Kidney epithelial cell (primary cell): Measurements from ENCODE around the gene C3AR1. TPM values are rescaled to one million over a fixed set of nuclear protein-coding genes. Genes with fewer than 3 reads are reported as not detected.
"Not testable (repeated sequence)": the region's sequence is repeated elsewhere in the genome, so short reads cannot be mapped to it uniquely, and the experiment has no call there.

Source experiments
- DNase-seq: peaks from one replicate; pipeline ENCODE4 v3.0.0-alpha.2; 2010; ENCODE audit warnings: low read depth
- H3K27me3 ChIP-seq: 2 replicates; pipeline ENCODE4 v1.6.0; 2011; ENCODE audit warnings: low read length; ENCODE audit not compliant: control insufficient read depth, insufficient read depth
- H3K36me3 ChIP-seq: 2 replicates; pipeline ENCODE4 v1.5.1; 2011; ENCODE audit warnings: low read length; ENCODE audit not compliant: control insufficient read depth, insufficient read depth
- H3K4me3 ChIP-seq: 2 replicates; pipeline ENCODE4 v1.5.1; 2011; ENCODE audit warnings: low read depth, mild to moderate bottlenecking, control low read depth, low read length
- total RNA-seq: library from RNA; depleted of rRNA; stranded (reverse); fragments of >200 nt; gene quantifications from 2 replicates; pipeline ENCODE4 v1.2.3, GENCODE V29; 2015
- TF ChIP-seq, protein P1 (sequence below): IDR thresholded peaks from 2 replicates; pipeline ENCODE4 v1.5.1; 2011; ENCODE audit warnings: mild to moderate bottlenecking, moderate library complexity, low read length, control low read depth, inconsistent platforms; ENCODE audit not compliant: insufficient read depth, poor library complexity, severe bottlenecking

Gene C3AR1
- total RNA-seq, 1 donor from 2014 or later, result 0.04 TPM

DNA sequence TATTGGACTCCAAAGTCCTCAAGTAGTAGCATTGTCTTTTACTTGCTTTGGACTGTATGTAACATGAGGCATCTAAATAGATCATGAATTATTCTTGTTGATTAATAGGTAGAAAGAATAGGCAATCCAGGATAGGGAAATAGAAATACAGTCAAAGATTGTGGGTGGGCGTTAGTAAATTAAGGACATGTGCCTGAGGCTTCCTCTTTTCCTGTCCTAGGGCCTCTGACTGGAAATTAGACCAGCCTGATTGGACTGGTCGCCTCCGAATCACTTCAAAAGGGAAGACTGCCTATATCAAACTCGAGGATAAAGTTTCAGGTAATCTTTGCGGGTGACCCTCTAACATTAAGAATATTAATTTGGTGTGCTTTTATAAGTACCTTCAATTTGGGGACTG, 23.6 kb upstream of the C3AR1 start:
- no peaks in the 10 kb centered on the region for H3K36me3 ChIP-seq
- H3K4me3 ChIP-seq, result no peak overlapping the region
- DNase-seq, result no peak
- TF ChIP-seq, protein P1, sequence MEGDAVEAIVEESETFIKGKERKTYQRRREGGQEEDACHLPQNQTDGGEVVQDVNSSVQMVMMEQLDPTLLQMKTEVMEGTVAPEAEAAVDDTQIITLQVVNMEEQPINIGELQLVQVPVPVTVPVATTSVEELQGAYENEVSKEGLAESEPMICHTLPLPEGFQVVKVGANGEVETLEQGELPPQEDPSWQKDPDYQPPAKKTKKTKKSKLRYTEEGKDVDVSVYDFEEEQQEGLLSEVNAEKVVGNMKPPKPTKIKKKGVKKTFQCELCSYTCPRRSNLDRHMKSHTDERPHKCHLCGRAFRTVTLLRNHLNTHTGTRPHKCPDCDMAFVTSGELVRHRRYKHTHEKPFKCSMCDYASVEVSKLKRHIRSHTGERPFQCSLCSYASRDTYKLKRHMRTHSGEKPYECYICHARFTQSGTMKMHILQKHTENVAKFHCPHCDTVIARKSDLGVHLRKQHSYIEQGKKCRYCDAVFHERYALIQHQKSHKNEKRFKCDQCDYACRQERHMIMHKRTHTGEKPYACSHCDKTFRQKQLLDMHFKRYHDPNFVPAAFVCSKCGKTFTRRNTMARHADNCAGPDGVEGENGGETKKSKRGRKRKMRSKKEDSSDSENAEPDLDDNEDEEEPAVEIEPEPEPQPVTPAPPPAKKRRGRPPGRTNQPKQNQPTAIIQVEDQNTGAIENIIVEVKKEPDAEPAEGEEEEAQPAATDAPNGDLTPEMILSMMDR, result no peak
- H3K27me3 ChIP-seq, result no peaks in the 10 kb centered on the region

DNA sequence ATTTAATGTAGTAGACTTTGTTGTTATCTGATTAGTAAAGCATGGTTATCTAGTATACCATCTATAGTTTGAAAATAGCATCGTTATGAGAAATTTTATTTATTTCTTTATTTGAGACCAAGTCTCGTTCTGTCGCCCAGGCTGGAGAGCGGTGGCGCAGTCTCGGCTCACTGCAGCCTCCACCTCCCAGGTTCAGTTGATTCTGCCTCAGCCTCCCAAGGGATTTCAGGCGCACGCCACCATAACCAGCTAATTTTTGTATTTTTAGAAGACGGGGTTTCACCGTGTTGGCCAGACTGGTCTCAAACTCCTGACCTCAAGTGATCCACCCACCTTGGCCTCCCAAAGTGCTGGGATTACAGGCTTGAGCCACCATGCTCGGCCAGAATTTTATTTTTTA, 23.1 kb upstream of the C3AR1 start:
- not testable (repeated sequence) for H3K36me3 ChIP-seq, DNase-seq, H3K27me3 ChIP-seq, H3K4me3 ChIP-seq

DNA sequence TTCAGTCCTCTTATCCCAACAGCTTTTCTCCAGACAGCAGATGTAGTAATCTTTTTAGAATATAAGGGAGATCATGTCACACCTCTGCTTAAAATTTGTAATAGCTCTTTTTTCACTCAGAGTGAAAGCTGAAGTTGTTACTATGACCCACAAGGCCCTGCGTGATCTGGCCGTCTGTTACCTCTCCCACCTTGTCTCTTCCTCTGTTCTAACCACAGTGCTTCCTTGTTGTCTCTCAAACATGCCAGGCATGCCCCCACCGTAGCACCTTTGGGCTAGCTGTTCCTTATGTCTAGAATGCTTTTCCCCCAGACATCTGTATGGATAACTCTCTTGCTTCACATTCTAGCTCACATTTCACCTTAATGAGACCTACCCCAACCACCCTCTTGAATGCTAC, 22.4 kb upstream of the C3AR1 start:
- TF ChIP-seq, protein P1, result no peak
- DNase-seq, result no peak
- H3K4me3 ChIP-seq, result no peak overlapping the region
- no peaks in the 10 kb centered on the region for H3K27me3 ChIP-seq
- H3K36me3 ChIP-seq, result no peaks in the 10 kb centered on the region

DNA sequence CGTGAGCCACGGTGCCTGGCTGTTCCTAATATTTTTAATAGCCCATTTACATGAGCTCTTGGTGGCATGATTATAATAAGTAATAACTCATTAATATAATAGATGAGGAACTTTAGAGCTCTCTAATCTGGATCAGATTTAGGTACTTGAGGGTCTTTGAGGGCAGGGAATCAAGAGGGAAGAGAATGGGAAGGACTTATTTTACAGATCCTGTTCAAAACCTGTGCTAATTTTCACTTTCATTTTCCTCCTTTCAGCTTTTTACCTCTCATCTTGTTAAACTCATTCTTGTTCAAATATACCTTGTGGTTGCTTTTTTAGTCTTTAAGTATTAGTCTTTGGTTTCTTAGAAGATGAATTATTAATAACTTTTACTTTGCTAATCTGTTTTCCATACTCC, 21.5 kb upstream of the C3AR1 start:
- DNase-seq, result no peak
- Histone ChIP-seq H3K4me3 (no peak overlapping the region), H3K36me3 (no peaks in the 10 kb centered on the region), H3K27me3 (no peaks in the 10 kb centered on the region)
- TF ChIP-seq, protein P1, result no peak

DNA sequence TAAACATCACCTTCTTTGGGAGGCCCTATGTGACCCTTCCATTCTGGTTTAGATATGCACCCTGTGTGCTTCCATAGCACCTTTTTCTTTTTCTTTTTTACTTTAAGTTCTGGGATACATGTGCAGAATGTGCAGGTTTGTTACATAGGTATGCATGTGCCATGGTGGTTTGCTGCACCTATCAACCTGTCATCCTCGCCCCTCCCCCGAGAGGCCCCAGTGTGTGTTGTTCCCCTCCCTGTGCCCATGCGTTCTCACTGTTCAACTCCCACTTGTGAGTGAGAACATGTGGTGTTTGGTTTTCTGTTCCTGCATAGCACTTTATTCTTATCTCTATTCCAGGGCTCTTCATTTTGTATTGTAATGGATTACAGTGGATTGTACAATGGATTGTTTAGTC, 18.2 kb upstream of the C3AR1 start:
- H3K36me3 ChIP-seq, H3K4me3 ChIP-seq, DNase-seq, H3K27me3 ChIP-seq: not testable (repeated sequence)

DNA sequence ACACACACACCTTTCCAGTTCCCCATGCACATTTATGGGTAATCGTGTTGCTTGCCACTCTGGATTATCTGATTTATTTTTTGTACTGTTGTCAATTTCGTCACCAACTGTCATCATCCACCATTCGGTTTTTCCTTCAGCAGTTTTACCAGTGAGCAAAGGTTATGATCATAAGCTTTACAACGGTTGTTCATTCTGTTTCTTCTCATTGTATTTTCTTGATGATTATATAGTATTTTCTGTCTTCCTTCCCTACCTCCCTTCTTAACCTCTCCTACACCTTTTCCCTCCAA, 16.6 kb upstream of the C3AR1 start:
- no peak for DNase-seq
- peak overlapping the region; percentile 78 for H3K4me3 ChIP-seq

DNA sequence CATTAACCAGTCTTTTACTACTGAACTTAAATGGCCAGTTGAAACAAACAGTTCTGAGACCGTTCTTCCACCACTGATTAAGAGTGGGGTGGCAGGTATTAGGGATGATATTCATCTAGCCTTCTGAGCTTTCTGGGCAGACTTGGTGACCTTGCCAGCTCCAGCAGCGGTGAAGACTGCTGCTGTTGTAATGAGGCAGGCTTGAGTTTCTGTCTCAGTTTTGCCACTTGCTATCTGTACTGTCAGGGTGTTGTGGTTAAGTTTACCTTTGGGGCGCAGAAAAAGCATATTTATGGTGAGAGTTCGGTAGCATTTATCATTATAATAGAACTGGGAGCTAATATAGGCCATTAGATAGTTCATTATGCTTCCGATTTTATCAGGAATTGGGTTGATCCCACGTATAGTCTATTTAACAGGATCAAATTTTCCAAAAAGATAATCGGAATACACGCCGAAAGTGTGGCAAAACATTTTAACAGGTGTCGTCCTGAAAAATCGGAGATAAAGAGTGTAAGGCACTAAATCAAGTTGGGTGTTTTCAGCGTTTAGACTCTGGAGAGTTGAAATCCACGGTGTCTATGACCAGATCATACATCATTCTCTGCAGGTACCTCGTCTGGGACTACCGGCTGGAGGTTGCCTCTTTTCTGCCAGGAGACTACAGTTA, 15.2 kb upstream of the C3AR1 start:
- TF ChIP-seq, protein P1, result no peak
- peak overlapping the region; percentile 78 for H3K4me3 ChIP-seq
- DNase-seq, result no peak
- no peaks in the 10 kb centered on the region for H3K27me3 ChIP-seq
- no peaks in the 10 kb centered on the region for H3K36me3 ChIP-seq

More for the DNA sequence above, 16.6 kb upstream of the C3AR1 start:
- TF ChIP-seq, protein P1, result no peak
- no peaks in the 10 kb centered on the region for H3K27me3 ChIP-seq
- no peaks in the 10 kb centered on the region for H3K36me3 ChIP-seq
